ENCODE data around the gene ESPNL.
A peak's percentile ranks its signal among the peaks of the same experiment; 100 is the strongest.

Gene ESPNL

DNA sequence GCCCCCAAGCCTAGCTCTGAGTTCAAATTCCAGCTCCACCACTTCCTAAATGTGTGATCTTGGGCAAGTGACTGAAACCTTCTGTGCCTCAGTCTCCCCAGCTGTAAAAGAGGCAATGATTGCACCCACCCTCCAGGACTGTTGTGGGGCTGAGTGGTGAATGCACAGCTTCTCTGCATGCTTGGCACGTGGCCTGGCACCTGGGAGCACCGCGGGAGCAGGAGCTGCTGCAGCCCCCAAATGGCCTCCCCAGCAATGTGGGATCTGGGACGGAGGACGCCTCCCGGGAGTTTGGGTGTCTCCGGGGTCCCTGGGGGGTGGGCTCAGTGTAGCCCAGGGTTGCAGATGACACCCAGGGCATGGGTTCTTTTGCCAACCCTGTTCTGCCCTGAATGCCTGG lies 39.9 kb downstream of the ESPNL start:
- H3K4me1 ChIP-seq (ENCODE audit: insufficient read depth, low read length, poor library complexity, severe bottlenecking): peaks cover 17% of the 10 kb centered on the region
- H2AFZ ChIP-seq (ENCODE audit: low read length): no peak overlapping the region
- no peaks in the 10 kb centered on the region for H3K9me2 ChIP-seq (replicated peaks; ENCODE audit: low read depth, low read length)
- H3F3A ChIP-seq (ENCODE audit: low read depth): no peaks in the 10 kb centered on the region
- no peaks in the 10 kb centered on the region for H3K79me2 ChIP-seq (ENCODE audit: insufficient read depth, low read length)
- H3K9ac ChIP-seq (ENCODE audit: low read depth, low read length, poor library complexity, severe bottlenecking): no peak overlapping the region
- H4K20me1 ChIP-seq (ENCODE audit: insufficient read depth, low read length, poor library complexity, severe bottlenecking): no peaks in the 10 kb centered on the region
- H3K9me3 ChIP-seq (ENCODE audit: insufficient read depth, low read depth, low read length): no peaks in the 10 kb centered on the region
- no peaks in the 10 kb centered on the region for H3K27me3 ChIP-seq (ENCODE audit: insufficient read depth, low read length, poor library complexity, severe bottlenecking)
- no peaks in the 10 kb centered on the region for H3K36me3 ChIP-seq (ENCODE audit: insufficient read depth, low read length)
- no peak for TF ChIP-seq EZH2phosphoT487 (IDR thresholded peaks at IDR 0.05; ENCODE audit: borderline replicate concordance)
- TF ChIP-seq, protein P1, sequence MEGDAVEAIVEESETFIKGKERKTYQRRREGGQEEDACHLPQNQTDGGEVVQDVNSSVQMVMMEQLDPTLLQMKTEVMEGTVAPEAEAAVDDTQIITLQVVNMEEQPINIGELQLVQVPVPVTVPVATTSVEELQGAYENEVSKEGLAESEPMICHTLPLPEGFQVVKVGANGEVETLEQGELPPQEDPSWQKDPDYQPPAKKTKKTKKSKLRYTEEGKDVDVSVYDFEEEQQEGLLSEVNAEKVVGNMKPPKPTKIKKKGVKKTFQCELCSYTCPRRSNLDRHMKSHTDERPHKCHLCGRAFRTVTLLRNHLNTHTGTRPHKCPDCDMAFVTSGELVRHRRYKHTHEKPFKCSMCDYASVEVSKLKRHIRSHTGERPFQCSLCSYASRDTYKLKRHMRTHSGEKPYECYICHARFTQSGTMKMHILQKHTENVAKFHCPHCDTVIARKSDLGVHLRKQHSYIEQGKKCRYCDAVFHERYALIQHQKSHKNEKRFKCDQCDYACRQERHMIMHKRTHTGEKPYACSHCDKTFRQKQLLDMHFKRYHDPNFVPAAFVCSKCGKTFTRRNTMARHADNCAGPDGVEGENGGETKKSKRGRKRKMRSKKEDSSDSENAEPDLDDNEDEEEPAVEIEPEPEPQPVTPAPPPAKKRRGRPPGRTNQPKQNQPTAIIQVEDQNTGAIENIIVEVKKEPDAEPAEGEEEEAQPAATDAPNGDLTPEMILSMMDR (conservative IDR thresholded peaks at IDR 0.05; ENCODE audit: low read length): no peak
- no peak overlapping the region for H3K4me2 ChIP-seq (ENCODE audit: low read depth, low read length, poor library complexity, severe bottlenecking)
- no peak overlapping the region for H3K4me3 ChIP-seq (ENCODE audit: low read length, poor library complexity, severe bottlenecking)

DNA sequence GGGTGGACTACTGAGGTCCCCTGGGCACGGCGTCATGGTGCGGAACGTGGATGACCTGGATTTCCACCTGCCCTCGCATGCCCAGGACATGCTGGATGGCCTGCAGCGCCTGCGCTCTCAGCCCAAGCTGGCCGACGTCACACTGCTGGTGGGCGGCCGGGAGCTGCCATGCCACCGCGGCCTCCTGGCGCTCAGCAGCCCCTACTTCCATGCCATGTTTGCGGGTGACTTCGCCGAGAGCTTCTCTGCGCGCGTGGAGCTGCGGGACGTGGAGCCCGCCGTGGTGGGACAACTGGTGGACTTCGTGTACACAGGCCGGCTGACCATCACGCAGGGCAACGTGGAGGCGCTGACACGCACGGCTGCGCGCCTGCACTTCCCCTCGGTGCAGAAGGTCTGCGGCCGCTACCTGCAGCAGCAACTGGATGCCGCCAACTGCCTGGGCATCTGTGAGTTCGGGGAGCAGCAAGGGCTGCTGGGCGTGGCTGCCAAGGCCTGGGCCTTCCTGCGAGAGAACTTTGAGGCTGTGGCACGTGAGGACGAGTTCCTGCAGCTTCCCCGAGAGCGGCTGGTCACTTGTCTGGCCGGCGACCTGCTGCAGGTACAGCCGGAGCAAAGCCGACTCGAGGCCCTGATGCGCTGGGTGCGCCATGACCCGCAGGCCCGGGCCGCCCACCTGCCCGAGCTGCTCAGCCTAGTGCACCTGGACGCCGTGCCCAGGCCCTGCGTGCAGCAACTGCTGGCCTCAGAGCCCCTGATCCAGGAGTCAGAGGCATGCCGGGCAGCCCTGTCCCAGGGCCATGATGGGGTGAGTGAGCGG lies 40.8 kb downstream of the ESPNL start:
- TF ChIP-seq EZH2phosphoT487 (IDR thresholded peaks at IDR 0.05; ENCODE audit: borderline replicate concordance): no peak
- H3K79me2 ChIP-seq (ENCODE audit: insufficient read depth, low read length): no peaks in the 10 kb centered on the region
- no peaks in the 10 kb centered on the region for H3K9me2 ChIP-seq (replicated peaks; ENCODE audit: low read depth, low read length)
- H3K4me2 ChIP-seq (ENCODE audit: low read depth, low read length, poor library complexity, severe bottlenecking): peak overlapping the region; percentile 37
- H2AFZ ChIP-seq (ENCODE audit: low read length): no peak overlapping the region
- no peaks in the 10 kb centered on the region for H3F3A ChIP-seq (ENCODE audit: low read depth)
- H3K27me3 ChIP-seq (ENCODE audit: insufficient read depth, low read length, poor library complexity, severe bottlenecking): no peaks in the 10 kb centered on the region
- H4K20me1 ChIP-seq (ENCODE audit: insufficient read depth, low read length, poor library complexity, severe bottlenecking): no peaks in the 10 kb centered on the region
- no peaks in the 10 kb centered on the region for H3K9me3 ChIP-seq (ENCODE audit: insufficient read depth, low read depth, low read length)
- peaks cover 17% of the 10 kb centered on the region for H3K4me1 ChIP-seq (ENCODE audit: insufficient read depth, low read length, poor library complexity, severe bottlenecking)
- H3K4me3 ChIP-seq (ENCODE audit: low read length, poor library complexity, severe bottlenecking): no peak overlapping the region
- H3K9ac ChIP-seq (ENCODE audit: low read depth, low read length, poor library complexity, severe bottlenecking): peak overlapping the region; percentile 49
- H3K36me3 ChIP-seq (ENCODE audit: insufficient read depth, low read length): no peaks in the 10 kb centered on the region

DNA sequence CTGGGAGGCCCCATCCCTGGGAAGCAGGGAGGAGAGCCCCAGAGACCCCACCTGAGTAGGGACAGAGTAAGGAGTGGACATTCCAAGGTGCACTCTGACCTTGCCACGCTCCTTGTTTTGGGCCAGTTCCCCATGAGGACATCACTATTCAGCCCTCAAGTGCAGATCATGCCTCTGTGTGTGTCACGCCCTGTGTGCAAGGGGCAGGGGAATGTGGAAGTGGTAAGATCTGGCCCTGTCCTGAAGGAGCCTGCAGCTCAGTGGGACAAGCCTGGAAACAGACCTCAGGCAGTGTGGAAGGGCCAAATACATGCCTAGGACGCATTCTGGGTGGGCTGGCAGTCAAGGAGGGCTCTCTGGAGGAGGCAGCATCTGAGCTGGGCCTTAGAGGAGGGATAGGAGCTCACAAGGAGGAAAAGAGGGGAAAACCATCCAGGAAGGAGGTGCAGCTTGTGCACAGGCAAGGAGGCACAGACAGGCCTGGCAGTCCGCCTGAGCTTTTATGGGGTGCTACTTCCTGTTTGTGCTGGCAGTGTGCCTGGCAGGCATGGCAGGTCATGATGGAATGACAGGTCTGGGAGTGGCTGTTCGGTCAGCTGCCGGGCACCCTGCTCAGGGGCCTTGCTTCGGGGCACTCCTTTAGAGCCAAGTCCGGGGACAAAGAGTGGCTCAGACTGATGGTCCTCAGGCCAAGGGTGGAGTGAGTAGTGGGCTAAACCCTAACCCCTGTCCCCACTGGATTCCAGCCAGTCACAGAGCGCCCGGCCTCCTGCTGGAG lies 41.6 kb downstream of the ESPNL start:
- Histone ChIP-seq H3K79me2 (ENCODE audit: insufficient read depth, low read length) (no peaks in the 10 kb centered on the region), H3K9me2 (replicated peaks; ENCODE audit: low read depth, low read length) (no peaks in the 10 kb centered on the region), H2AFZ (ENCODE audit: low read length) (no peak overlapping the region), H3K9me3 (ENCODE audit: insufficient read depth, low read depth, low read length) (no peaks in the 10 kb centered on the region), H3F3A (ENCODE audit: low read depth) (no peaks in the 10 kb centered on the region), H3K36me3 (ENCODE audit: insufficient read depth, low read length) (no peaks in the 10 kb centered on the region), H3K4me1 (ENCODE audit: insufficient read depth, low read length, poor library complexity, severe bottlenecking) (peaks cover 17% of the 10 kb centered on the region), H3K27me3 (ENCODE audit: insufficient read depth, low read length, poor library complexity, severe bottlenecking) (no peaks in the 10 kb centered on the region), H3K9ac (ENCODE audit: low read depth, low read length, poor library complexity, severe bottlenecking) (peak overlapping the region; percentile 49), H3K4me2 (ENCODE audit: low read depth, low read length, poor library complexity, severe bottlenecking) (peak overlapping the region; percentile 37), H4K20me1 (ENCODE audit: insufficient read depth, low read length, poor library complexity, severe bottlenecking) (no peaks in the 10 kb centered on the region), H3K4me3 (ENCODE audit: low read length, poor library complexity, severe bottlenecking) (no peak overlapping the region)
- no peak for TF ChIP-seq EZH2phosphoT487 (IDR thresholded peaks at IDR 0.05; ENCODE audit: borderline replicate concordance)
- TF ChIP-seq, protein P1 (conservative IDR thresholded peaks at IDR 0.05; ENCODE audit: low read length): no peak
